Amygdala (tissue), 56 donors: ENCODE results near the gene PTPRN2.
"Not testable (repeated sequence)": the region's sequence is repeated elsewhere in the genome, so short reads cannot be mapped to it uniquely, and the experiment has no call there.

Experiments used
- DNase-seq, 56 donors: peaks; one replicate each; lab custom pipeline; 2025; lab: John Stamatoyannopoulos, UW

PTPRN2 gene

GRCh38 chr7:158411232-158411950 lies 176.2 kb downstream of the PTPRN2 start:
- DNase-seq: no peak

- DNase-seq: no peak
Observed at GRCh38 chr7:158410720-158411119, 176.9 kb downstream of the PTPRN2 start.

DNA sequence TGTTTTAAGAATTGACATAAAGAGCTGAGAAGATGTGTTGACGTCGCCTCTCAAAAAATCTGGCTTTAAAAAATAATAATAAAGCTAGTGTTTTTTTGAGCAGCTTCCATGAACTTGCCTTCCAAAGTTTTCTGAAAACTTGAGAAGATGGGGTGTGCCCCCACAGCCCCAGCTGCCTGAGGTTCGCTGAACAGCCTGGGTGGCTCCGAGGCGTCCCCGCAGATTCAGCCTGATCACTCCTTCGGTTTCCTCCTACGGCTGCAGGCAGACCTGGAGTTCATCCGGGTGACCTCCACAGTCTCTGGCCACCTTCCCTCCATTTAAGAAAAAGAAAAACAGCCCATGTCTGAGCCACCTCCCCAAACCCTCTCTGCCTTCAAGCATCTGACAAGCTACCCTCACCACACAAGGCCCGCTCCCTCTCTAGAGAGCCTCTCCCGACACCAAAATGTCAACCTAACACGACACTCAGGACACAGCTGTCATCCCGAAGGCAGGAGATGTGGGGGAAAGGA lies 177.8 kb downstream of the PTPRN2 start:
- no peak for DNase-seq

DNA sequence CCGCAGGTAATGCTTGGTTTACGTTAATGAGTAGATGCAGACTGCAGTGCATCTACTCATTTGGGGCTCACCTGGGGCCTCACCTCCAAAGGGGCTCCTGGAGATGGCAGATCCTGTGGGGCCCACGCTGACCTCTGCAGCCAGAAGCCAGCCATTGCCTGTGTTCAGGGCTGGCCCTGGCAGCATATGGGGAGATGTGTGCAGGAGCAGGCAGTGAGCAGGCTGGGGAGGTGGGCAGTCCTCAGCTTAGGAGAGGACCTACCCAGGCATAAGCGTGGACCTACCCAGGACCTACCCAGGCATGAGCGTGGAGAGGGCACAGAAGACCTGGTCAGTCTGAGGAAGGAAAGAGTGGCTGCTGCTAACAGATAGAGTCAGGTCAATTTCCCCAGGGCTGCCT lies 178.5 kb downstream of the PTPRN2 start:
- DNase-seq: no peak

GRCh38 chr7:158408318-158408920 lies 179.2 kb downstream of the PTPRN2 start:
- DNase-seq: no peak

- DNase-seq: peak in 4 of 56 donors; percentile 10 to 64 (median 44)
Observed at GRCh38 chr7:158407581-158408317, 179.9 kb downstream of the PTPRN2 start.

DNA sequence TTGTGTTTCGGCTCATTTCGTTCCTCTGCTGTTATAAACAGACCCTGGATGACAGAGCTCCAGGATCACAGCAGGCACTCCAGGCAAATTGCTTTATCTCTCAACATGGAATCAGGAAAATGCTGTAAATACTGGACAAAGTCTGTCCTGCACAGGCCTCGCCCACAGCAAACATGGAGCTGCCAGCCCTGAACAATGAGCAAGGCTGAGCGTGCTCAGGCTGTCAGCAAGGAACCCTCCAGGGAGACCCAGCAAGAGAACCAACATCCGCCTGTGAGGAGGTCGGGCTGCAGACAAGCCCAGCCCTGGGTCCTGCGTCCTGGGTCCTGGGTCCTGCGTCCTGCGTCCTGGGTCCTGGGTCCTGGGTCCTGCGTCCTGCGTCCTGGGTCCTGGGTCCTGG lies 180.8 kb downstream of the PTPRN2 start:
- no peak for DNase-seq

DNA sequence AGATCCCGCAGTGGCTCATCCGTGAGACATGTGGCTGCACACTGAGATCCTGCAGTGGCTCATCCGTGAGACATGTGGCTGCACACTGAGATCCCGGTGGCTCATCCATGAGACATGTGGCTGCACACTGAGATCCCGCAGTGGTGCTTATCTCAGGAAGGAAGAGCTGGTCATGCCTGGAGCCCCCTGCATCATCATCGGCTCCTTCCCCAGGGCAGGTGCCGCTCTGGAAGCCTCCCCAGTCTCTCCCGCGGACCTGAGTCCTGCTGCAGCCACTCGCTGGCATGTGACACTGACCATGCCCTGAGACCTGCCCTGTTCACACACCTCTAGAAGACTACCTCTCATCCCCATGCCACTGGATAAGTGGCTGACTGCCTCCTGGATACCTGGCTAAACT lies 181.3 kb downstream of the PTPRN2 start:
- no peak for DNase-seq

DNA sequence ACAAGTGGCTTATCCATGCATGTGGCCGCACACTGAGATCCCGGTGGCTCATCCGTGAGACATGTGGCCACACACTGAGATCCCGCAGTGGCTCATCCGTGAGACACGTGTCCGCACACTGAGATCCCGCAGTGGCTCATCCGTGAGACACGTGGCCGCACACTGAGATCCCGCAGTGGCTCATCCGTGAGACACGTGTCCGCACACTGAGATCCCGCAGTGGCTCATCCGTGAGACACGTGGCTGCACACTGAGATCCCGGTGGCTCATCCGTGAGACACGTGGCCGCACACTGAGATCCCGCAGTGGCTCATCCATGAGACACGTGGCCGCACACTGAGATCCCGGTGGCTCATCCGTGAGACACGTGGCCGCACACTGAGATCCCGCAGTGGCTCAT lies 181.9 kb downstream of the PTPRN2 start:
- DNase-seq: not testable (repeated sequence)

GRCh38 chr7:158405324-158405723 lies 182.3 kb downstream of the PTPRN2 start:
- peak in 1 of 56 donors; percentile 19 for DNase-seq

GRCh38 chr7:158404031-158404761 lies 183.4 kb downstream of the PTPRN2 start:
- DNase-seq: no peak

GRCh38 chr7:158403013-158403821 lies 184.4 kb downstream of the PTPRN2 start:
- DNase-seq: no peak

DNA sequence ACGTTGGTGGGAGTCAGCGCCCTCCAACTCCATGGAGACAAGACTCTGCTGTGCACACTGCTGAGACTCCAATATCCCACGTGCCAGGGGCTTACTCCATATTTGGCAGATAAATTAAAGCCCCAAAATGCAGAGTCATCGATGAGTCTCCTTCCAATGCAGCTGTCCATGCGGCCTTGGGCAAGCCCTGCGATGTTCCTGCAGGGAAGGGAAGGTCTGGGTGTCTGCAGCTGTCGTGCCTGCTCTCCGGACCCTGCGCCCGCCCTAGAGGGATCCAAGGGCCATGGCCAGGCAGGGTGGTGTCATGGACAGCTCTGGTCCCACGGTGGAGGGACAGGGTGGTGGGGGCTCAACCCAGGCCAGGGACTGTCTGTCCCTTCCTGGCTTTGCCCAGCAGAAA lies 185.2 kb downstream of the PTPRN2 start:
- no peak for DNase-seq

DNA sequence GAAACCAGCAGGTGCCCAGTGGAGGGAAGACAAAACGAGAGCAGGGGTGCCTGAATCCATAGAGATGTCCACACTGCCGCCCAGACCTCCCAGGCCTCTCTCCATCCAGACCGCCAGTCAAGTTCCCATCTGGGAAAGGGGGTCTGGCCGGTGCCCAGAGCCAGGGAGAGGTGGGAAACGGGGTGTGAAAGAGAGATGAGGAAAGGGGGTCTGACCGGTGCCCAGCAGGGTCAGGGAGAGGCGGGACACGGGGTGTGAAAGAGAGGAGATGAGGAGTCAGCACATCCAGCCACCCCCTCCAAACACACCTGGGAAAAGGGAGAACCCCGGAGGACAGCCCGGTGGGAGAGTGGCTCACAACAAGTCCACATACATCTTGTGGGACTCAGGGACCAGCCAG lies 185.8 kb downstream of the PTPRN2 start:
- no peak for DNase-seq

DNA sequence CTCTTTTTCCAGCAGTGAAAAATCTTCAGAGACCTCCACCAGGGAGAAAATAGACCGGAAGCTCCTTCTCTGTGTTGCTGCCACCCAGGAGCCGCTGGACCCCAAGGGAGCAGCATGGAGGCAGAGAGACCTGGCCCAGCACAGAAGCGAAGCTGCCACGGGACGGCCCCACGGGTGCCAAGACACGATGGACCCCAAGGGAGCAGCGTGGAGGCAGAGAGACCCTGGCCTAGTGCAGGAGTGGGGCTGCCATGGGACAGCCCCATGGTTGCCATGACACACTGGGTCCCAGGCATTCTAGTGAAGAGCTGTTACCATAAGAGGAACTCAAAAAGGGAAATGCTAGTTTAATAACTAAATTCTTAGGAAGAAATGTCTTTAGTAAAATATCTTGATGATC lies 186.3 kb downstream of the PTPRN2 start:
- DNase-seq: no peak

DNA sequence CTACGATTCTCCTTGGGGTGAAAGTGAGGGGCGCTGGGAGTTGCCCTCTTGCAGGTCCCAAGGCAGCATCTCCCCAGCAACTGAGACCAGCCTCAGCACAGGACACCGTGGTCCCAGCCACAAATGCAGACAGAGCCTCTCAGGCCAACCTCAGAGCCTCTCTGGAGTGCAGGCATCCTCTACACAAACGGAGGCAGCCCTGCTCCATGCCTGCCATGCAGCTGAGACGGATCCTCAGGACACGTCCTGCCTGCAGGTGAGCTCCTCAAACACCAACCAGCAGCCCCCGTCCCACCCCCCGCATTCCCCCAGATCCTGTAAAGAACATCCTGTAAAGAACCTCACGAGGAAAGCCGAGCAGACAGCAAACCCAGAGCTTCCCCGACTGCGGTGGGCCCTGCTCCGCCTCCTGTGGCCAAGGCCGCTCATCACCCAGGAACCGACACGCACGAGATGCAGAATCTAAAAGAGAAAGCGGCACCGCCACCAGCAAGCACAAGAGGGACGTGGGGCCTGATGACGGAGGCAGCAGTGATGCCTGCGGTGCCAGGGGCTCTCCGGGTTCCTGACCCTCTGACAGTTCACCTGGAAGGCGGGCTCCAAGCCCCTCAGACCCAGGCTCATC lies 186.9 kb downstream of the PTPRN2 start:
- no peak for DNase-seq

- DNase-seq: no peak
Observed at GRCh38 chr7:158399762-158400161, 187.9 kb downstream of the PTPRN2 start.

- DNase-seq: no peak
Observed at GRCh38 chr7:158398750-158399149, 188.9 kb downstream of the PTPRN2 start.

- DNase-seq: no peak
Observed at GRCh38 chr7:158397885-158398284, 189.7 kb downstream of the PTPRN2 start.
